Measurements from ENCODE around the gene MTREX. TPM values are rescaled to one million over a fixed set of nuclear protein-coding genes. Genes with fewer than 3 reads are reported as not detected.

Gene MTREX
- total RNA-seq, 1 donor from 2014 or later: 85.5 TPM

- intact Hi-C loops (cut with micrococcal nuclease): no loop called here
Observed at GRCh38 chr5:55459572-55459971, 151.8 kb downstream of the MTREX start.

- intact Hi-C loops (cut with micrococcal nuclease): no loop called here
Observed at GRCh38 chr5:55463613-55464012, 155.8 kb downstream of the MTREX start.

GRCh38 chr5:55467862-55468551 lies 160.2 kb downstream of the MTREX start:
- intact Hi-C loops (cut with micrococcal nuclease): no loop called here

DNA sequence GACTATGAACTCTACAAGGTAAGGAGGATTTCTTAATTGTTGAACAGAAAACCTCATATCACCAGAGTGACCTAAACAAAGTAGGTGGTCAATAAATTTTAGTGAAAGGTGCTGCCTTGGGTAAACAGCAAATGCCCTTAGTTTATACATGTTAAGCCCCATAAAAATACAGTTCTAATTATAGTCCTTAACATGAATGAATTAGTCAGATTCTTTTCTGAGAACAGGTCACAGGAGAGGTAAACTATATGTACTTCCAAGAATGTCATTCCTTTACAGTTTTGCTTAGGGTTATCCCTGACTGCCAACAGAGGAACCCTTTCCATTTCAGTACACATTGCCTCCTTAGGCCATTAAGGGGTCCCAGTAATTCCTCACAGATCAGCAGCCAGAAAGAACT lies 162.1 kb downstream of the MTREX start:
- intact Hi-C loops (cut with micrococcal nuclease): no loop called here

DNA sequence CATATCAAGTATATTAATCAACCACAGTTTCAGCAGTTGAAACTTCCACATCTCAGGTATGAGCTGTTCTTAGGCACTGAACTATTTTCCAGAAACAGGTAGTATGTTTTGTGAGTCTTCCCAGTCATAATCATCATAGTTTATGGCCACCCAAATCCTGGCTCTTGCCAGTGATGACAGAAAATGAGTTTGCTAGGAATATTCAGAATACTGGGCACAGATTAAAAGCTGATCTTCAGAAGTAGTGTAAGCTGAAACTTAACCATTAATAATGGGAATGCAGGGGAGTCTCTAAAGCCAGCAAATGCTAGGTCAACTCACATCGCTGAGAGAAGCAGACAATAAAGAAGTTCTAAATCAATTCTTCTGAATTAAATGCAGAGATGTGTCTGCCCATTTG lies 162.5 kb downstream of the MTREX start:
- intact Hi-C loops (cut with micrococcal nuclease): no loop called here

DNA sequence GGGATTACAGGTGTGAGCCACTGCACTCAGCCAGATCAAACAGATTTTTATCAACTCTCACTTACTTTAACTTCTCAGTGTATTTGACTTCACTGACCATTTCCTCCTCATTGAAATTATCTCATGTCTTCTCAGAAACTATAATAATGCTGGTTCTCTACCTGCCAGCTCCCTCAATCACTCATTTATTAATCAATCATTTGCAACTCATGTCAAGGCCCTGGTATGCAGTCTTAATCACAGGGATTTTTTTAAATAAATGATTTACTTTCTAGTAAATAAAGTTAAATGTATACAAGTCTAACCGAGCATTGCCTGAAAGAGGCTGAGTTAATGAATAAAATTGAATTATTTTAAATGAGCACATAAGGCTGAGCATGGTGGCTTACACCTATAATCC lies 163.7 kb downstream of the MTREX start:
- intact Hi-C loops (cut with micrococcal nuclease): no loop called here

DNA sequence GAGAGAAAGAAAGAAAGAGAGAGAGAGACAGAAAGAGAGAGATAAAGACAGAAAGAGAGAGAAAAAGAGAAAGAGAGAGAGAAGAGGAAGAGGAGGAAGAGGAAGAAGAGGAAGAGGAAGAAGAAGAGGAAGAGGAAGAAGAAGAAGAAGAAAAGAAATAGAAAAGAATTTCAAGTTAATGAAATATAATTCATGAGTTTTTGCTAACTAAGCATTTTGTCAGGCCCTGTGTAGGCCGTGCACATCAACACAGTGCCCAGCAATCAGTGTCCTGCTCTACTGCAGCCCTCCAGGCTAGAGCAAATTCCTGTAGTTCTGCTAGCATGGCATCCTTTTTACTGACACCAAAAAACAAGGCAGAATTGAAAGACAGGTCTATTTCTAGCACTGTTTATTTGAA lies 164.9 kb downstream of the MTREX start:
- intact Hi-C loops (cut with micrococcal nuclease): no loop called here

Other genes starting within 250 kb of the MTREX start
- gene GZMA, start 205.3 kb upstream of the MTREX start, total RNA-seq: 1,575 and 1,584 TPM in 2 replicates
- not detected in 2 replicates for gene GPX8, start 147.8 kb upstream of the MTREX start, total RNA-seq
- gene CDC20B, start 134.8 kb upstream of the MTREX start, total RNA-seq: 0.12 and 0.17 TPM in 2 replicates
- gene MCIDAS, start 80.7 kb upstream of the MTREX start, total RNA-seq: not detected in 2 replicates
- gene CCNO, start 74.4 kb upstream of the MTREX start, total RNA-seq: not detected in 2 replicates
- 20.7 and 21.1 TPM in 2 replicates for gene DHX29, start 295 bp upstream of the MTREX start, total RNA-seq
- 20.2 and 20.8 TPM in 2 replicates for gene PLPP1, start 227.0 kb downstream of the MTREX start, total RNA-seq

Data from T-helper 1 cell treated with Interleukin-12 subunit alpha and Interleukin-12 subunit beta and Interleukin-4 antibody, amounts not matched to agents 30 ng/mL and 1 ng/mL, for 36 hours (primary cell).